AG09309 (cell line): Measurements from ENCODE around the gene NLRC3.
"Not testable (repeated sequence)": the region's sequence is repeated elsewhere in the genome, so short reads cannot be mapped to it uniquely, and the experiment has no call there.

Source experiments
- DNase-seq: peaks from one replicate; pipeline ENCODE4 v3.0.0-alpha.2; 2010; ENCODE audit warnings: low read depth
- H3K4me3 ChIP-seq: 2 replicates; pipeline ENCODE4 v1.5.1; 2011; ENCODE audit warnings: mild to moderate bottlenecking, low read depth, low read length, moderate library complexity; ENCODE audit not compliant: control insufficient read depth
- TF ChIP-seq, protein P1 (sequence below): IDR thresholded peaks from 2 replicates; pipeline ENCODE4 v1.5.1; 2011; ENCODE audit warnings: mild to moderate bottlenecking, low read depth, low read length, inconsistent platforms; ENCODE audit not compliant: insufficient read depth, control insufficient read depth; ENCODE audit errors: missing control alignments

NLRC3 gene

DNA sequence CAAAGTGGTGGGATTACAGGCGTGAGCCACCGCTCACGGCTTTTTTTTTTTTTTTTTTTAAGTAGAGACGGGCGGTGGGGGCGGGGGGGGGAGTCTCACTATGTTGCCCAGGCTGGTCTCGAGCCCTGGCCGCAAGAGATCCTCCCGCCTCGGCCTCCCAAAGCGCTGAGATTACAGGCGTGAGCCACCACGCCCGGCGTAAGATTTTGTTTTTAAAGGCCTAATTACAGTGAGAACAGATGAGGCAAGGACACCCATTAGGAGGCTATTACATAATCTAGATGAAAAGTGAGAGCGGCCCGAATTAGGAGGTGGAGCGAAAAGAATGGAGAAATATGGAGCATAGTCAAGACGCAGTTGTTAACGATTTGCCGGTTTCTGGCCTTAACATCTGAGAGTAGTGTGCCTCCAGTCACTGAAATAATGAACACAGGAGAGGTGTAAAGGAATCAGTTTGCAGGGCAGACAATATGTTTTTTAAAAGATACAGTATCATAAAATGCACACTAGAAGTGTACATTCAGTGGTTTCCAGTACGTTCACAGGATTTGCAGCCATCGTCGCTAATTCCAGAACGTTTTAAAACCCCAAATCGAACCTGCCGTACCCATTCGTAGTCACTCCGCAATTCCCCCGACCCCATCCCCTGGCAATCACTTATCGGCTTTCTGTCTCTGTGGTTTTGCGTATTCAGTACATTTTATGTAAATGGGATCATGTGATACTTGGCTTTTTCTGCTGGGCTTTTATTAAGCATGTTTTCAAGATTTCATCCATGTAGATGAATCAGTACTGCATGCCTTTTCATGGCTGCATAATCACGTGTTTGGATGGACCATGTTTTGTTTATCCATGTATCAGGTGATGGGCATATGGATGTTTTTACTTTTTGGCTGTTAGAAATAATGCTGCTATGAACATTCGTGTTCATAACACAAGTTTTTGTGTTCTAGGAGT, 35.6 kb upstream of the NLRC3 start:
- peak overlapping the region; percentile 71 for H3K4me3 ChIP-seq
- DNase-seq, result no peak
- TF ChIP-seq, protein P1, sequence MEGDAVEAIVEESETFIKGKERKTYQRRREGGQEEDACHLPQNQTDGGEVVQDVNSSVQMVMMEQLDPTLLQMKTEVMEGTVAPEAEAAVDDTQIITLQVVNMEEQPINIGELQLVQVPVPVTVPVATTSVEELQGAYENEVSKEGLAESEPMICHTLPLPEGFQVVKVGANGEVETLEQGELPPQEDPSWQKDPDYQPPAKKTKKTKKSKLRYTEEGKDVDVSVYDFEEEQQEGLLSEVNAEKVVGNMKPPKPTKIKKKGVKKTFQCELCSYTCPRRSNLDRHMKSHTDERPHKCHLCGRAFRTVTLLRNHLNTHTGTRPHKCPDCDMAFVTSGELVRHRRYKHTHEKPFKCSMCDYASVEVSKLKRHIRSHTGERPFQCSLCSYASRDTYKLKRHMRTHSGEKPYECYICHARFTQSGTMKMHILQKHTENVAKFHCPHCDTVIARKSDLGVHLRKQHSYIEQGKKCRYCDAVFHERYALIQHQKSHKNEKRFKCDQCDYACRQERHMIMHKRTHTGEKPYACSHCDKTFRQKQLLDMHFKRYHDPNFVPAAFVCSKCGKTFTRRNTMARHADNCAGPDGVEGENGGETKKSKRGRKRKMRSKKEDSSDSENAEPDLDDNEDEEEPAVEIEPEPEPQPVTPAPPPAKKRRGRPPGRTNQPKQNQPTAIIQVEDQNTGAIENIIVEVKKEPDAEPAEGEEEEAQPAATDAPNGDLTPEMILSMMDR, result no peak

DNA sequence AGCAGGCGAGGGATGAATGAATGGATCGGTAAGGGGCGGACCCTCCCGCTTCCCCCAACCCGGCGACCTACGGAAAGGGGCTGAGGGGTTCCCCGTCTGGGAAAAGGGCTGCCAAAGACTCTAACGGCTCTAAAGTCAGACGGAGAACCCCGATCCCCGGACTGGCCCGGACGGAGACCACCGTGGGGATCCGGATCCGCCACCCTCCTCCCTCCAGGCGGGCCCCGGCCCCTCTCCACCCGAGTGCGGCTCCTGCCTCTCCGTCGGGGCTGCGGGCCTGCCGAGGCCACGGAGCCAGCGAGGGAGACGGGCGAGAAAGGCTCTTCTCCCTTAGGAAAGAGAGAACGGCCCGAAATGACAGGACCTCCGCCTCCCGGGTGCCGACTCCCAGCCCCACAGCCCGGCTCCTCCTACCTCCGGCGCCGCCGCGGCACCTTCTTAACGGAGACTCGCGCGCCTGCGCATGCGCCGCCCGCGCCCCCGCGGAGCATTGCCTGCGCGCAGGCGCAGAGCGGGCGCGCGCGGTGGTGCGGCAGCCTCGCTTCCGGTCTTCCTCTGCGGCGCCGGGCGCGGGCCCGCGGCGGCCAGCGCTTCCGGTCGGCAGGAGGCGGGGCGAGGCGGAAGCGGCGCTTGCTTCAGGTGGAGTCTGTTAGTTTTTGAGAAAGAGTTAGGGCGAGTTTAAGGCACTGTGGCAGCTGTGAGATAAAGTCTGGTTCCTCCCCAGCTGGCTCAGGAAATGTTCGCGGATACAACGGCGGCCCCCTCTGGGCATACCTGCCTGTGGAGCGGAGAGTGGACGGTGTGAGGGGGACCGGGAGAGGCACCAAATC, 34.2 kb upstream of the NLRC3 start, which contains the start of gene SLX4:
SLX4 (minus strand) TSS at position 461 of the 830 bp plus-strand sequence. CDS start 2,642 bp downstream, outside the sequence.
- H3K4me3 ChIP-seq, result peak within 1 kb of the TSS; percentile 85
- TF ChIP-seq, protein P1, result no peak

DNA sequence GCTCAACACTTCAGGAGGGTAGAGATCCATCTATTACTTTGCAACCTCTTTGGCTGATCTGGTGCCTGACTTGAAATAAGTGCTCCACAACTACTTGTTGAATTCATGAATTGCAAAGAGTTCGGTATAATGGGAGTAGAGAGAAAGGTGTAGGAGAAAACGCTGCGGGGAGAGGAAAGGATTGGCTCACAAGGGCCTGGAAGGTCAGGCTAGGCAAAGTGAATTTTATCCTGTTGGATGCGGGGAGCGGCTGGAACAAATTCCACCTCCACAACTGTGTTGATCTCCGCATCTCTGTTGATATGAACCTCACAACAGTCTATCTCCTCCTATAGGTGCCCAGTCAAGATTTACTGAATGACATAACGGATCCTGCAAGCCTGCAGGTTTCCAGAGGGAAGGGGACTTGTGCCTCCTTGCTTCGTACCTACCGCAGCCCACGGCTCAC, 33.5 kb upstream of the NLRC3 start:
- no peak for DNase-seq
- TF ChIP-seq, protein P1, result no peak
- peak overlapping the region; percentile 85 for H3K4me3 ChIP-seq

More for the DNA sequence above, 34.2 kb upstream of the NLRC3 start, which contains the start of gene SLX4:
- DNase-seq, result peak; percentile 41

DNA sequence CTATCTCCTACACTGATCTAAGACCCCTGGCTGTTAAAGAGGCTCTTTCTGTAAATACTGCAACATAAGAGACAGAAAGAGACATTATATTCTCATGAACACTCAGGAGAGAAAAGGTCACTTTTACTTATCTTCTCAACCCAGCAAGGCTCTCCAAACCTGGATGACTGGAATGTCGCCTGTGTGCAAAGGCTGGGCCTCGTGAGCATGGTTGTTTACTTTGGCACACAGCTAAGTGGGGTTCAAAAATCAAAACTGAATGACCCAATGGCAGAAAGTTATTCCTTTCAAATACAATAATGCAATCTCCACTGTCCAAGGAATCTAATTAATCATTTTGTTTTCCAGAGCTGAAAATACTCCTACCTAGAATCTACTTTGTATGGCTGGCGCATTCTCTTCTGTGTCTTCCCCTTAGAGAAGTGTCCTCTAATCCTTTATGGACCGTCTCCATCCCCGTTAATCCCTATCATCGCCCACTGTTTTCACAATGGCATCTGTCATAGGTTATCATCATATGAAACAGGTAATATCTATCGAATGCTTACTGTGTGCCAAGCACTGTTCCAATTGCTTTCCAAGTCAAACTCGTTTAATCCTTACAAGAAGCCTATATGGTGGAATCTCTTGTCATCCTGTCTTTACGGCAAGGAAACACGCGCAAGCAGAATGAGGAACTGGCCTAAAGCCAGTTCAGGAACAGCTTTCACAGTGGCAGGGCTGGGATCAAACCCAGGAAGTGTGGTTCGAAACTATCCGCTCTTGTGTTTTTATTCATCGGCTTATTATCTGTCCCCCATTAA, 32.9 kb upstream of the NLRC3 start:
- DNase-seq, result no peak
- peak overlapping the region; percentile 85; the same call in 1 of the 2 replicates for H3K4me3 ChIP-seq
- TF ChIP-seq, protein P1, result no peak

DNA sequence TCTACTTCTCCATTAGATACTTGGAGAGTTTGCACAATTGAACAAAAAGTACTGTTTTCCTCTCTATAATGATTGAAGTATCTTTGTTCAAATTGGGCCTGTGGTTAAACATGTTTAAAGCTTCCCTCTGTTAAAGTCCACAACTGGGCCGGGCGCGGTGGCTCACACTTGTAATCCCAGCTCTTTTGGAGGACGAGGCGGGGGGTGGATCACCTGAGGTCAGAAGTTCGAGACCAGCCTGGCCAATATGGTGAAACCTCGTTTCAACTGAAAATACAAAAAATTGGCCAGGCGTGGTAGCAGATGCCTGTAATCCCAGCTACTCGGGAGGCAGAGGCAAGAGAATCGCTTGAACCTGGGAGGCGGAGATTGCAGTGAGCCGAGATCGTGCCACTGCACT, 31.8 kb upstream of the NLRC3 start:
- not testable (repeated sequence) for DNase-seq, H3K4me3 ChIP-seq

DNA sequence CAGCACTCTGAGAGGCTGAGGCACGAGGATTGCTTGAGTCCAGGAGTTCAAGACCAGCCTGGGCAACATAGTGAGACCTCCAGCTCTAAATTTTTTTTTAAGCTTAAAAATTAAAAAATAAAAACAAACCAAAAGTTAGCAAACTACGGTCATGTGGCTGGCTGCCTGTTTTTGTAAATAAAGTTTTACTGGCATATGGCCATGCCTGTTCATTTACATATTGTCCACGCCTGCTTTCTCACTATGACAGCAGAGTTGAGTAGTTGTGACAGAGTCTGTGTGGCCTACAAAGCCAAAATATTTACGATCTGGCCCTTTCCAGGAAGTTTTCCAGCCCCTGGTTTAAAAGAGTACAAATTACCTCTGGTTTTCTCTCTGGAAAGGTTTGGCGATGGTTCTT, 30.9 kb upstream of the NLRC3 start:
- DNase-seq, result no peak
- no peak overlapping the region for H3K4me3 ChIP-seq
- TF ChIP-seq, protein P1, result no peak
